IMR-90 (cell line): ENCODE results near the gene PLA2G3.

Experiments
- BHLHE40 ChIP-seq: fragments of 150-350 bp; IDR thresholded peaks from 2 replicates; pipeline ENCODE4 v1.6.1; 2016; ENCODE audit warnings: mild to moderate bottlenecking, low read depth, low read length
- CHD1 ChIP-seq: IDR thresholded peaks from 2 replicates; pipeline ENCODE4 v1.6.1; 2012; ENCODE audit warnings: low read depth, low read length, improper control_type of control experiment
- FOS ChIP-seq: fragments of 150-350 bp; IDR thresholded peaks from 2 replicates; pipeline ENCODE4 v1.6.1; 2016; ENCODE audit warnings: low read depth, low read length
- MAZ ChIP-seq: IDR thresholded peaks from 2 replicates; pipeline ENCODE4 v1.6.1; 2012; ENCODE audit warnings: low read depth, mild to moderate bottlenecking, low read length, improper control_type of control experiment, moderate library complexity, borderline replicate concordance
- MXI1 ChIP-seq: IDR thresholded peaks from 2 replicates; pipeline ENCODE4 v1.6.1; 2012; ENCODE audit warnings: low read depth, mild to moderate bottlenecking, low read length, moderate library complexity, borderline replicate concordance
- POLR2A ChIP-seq: IDR thresholded peaks from 2 replicates; pipeline ENCODE4 v1.6.1; 2012; ENCODE audit warnings: mild to moderate bottlenecking, low read depth, low read length
- RAD21 ChIP-seq: IDR thresholded peaks from 2 replicates; pipeline ENCODE4 v1.6.1; 2012; ENCODE audit warnings: low read length, improper control_type of control experiment
- RCOR1 ChIP-seq: IDR thresholded peaks from 2 replicates; pipeline ENCODE4 v1.6.1; 2012; ENCODE audit warnings: mild to moderate bottlenecking, low read length, improper control_type of control experiment; ENCODE audit not compliant: insufficient replicate concordance
- RFX5 ChIP-seq: IDR thresholded peaks from 2 replicates; pipeline ENCODE4 v1.8.0; 2012; ENCODE audit warnings: low read depth, mild to moderate bottlenecking, low read length, moderate library complexity
- SMC3 ChIP-seq: fragments of 150-350 bp; IDR thresholded peaks from 2 replicates; pipeline ENCODE4 v1.6.1; 2016; ENCODE audit warnings: low read depth, mild to moderate bottlenecking, antibody characterized with exemption, low read length, moderate library complexity
- TF ChIP-seq, protein P1 (sequence below): conservative IDR thresholded peaks from 2 replicates; pipeline ENCODE4 v1.5.1; 2012; ENCODE audit warnings: mild to moderate bottlenecking, low read depth, low read length, improper control_type of control experiment
- TF ChIP-seq, protein P2 (sequence below): fragments of 150-350 bp; IDR thresholded peaks from 2 replicates; pipeline ENCODE4 v1.6.1; 2017; ENCODE audit warnings: mild to moderate bottlenecking, antibody characterized with exemption, low read length, low read depth

DNA sequence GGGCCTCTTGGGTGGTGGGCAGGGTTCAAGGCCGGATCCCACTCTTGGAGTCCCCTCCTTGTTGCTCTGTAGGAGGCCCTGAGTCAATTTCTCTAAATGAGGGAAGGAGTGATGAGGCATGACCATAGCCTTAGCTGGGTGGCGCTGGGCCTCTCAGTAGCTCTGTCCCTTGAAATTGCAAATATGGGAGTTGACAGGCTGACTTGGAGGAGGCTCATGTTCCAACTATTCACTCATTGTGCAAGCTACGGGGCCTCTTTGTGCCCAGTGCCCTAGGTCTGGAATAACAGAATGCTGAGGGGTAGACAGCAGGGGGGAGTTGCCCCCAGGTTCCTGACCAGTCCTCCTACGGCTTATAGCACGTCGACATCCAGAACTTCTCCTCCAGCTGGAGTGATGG is 40.9 kb downstream of the PLA2G3 start:
- TF ChIP-seq RAD21 (no peak), RFX5 (no peak), MAZ (no peak), MXI1 (no peak), POLR2A (no peak), SMC3 (no peak), BHLHE40 (no peak), FOS (no peak), RCOR1 (no peak), CHD1 (no peak)
- TF ChIP-seq, protein P1, sequence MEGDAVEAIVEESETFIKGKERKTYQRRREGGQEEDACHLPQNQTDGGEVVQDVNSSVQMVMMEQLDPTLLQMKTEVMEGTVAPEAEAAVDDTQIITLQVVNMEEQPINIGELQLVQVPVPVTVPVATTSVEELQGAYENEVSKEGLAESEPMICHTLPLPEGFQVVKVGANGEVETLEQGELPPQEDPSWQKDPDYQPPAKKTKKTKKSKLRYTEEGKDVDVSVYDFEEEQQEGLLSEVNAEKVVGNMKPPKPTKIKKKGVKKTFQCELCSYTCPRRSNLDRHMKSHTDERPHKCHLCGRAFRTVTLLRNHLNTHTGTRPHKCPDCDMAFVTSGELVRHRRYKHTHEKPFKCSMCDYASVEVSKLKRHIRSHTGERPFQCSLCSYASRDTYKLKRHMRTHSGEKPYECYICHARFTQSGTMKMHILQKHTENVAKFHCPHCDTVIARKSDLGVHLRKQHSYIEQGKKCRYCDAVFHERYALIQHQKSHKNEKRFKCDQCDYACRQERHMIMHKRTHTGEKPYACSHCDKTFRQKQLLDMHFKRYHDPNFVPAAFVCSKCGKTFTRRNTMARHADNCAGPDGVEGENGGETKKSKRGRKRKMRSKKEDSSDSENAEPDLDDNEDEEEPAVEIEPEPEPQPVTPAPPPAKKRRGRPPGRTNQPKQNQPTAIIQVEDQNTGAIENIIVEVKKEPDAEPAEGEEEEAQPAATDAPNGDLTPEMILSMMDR = no peak
- TF ChIP-seq, protein P2, sequence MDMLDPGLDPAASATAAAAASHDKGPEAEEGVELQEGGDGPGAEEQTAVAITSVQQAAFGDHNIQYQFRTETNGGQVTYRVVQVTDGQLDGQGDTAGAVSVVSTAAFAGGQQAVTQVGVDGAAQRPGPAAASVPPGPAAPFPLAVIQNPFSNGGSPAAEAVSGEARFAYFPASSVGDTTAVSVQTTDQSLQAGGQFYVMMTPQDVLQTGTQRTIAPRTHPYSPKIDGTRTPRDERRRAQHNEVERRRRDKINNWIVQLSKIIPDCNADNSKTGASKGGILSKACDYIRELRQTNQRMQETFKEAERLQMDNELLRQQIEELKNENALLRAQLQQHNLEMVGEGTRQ = no peak
